Posterior cingulate gyrus (tissue), 11 donors: ENCODE measurements around the gene TMEM222.

Experiments used
- DNase-seq, 10 donors: peaks; one replicate each; pipeline versions ENCODE4 v3.0.0 to v3.0.0-alpha.2; 2020 to 2021; ENCODE audit warnings: mixed read lengths in 3 of 10
- intact Hi-C: fragments of 100-400 bp; cut with DNase I; formaldehyde crosslinking; loops from one replicate; pipeline ENCODE4 v1.15.1; 2023

TMEM222 gene

GRCh38 chr1:27302612-27303011 lies 19.4 kb upstream of the TMEM222 start:
- intact Hi-C loops: no loop called here
- peak in 1 of 10 donors; percentile 24 for DNase-seq

- DNase-seq: peak in 1 of 10 donors; percentile 58
- intact Hi-C loops: no loop called here
These were observed 18.5 kb upstream of the TMEM222 start for GRCh38 chr1:27303509-27303908.

GRCh38 chr1:27306071-27306470 lies 15.9 kb upstream of the TMEM222 start:
- intact Hi-C loops: no loop called here
- DNase-seq: peak in 1 of 10 donors; percentile 64

GRCh38 chr1:27306892-27307761 lies 14.8 kb upstream of the TMEM222 start:
- peak in 1 of 10 donors; percentile 50 for DNase-seq
- intact Hi-C loops: no loop called here

- intact Hi-C loops: no loop called here
- peak in 1 of 10 donors; percentile 57 for DNase-seq
These were observed 13.9 kb upstream of the TMEM222 start for GRCh38 chr1:27307874-27308598.

GRCh38 chr1:27314169-27314568 lies 7.8 kb upstream of the TMEM222 start:
- intact Hi-C loops: no loop called here
- peak in 1 of 10 donors; percentile 2 for DNase-seq

GRCh38 chr1:27314737-27315136 lies 7.2 kb upstream of the TMEM222 start:
- DNase-seq: peak in 1 of 10 donors; percentile 16
- intact Hi-C loops: no loop called here

GRCh38 chr1:27316860-27317259 lies 5.1 kb upstream of the TMEM222 start:
- DNase-seq: no peak
- intact Hi-C loops: no loop called here

GRCh38 chr1:27318136-27318535 lies 3.8 kb upstream of the TMEM222 start:
- intact Hi-C loops: no loop called here
- peak in 1 of 10 donors; percentile 5 for DNase-seq

GRCh38 chr1:27318596-27318995 lies 3.4 kb upstream of the TMEM222 start:
- peak in 1 of 10 donors; percentile 17 for DNase-seq
- intact Hi-C loops: no loop called here

GRCh38 chr1:27322569-27323240 lies 742 bp downstream of the TMEM222 start:
- intact Hi-C loops: loop anchor here (2.0 kb wide), 1 partner anchor 88 kb away; the partner anchor contains the start of gene WDTC1
- DNase-seq: peak in 2 of 10 donors; percentile 9 to 43

GRCh38 chr1:27325286-27325685 lies 3.3 kb downstream of the TMEM222 start:
- intact Hi-C loops: no loop called here
- peak in 3 of 10 donors; percentile 3 to 45 (median 40) for DNase-seq

- intact Hi-C loops: no loop called here
- peak in 1 of 10 donors; percentile 5 for DNase-seq
These were observed 6.0 kb downstream of the TMEM222 start for GRCh38 chr1:27327964-27328363.

- intact Hi-C loops: loop anchor here (10.0 kb wide), 1 partner anchor 54 kb away; the partner anchor contains the start of gene CD164L2
- DNase-seq: peak in 1 of 10 donors; percentile 48
These were observed 8.8 kb downstream of the TMEM222 start for GRCh38 chr1:27330786-27331185.

- peak in 1 of 10 donors; percentile 40 for DNase-seq
- intact Hi-C loops: loop anchor here (10.0 kb wide), 1 partner anchor 53 kb away; the partner anchor contains the start of gene CD164L2
These were observed 9.5 kb downstream of the TMEM222 start for GRCh38 chr1:27331426-27331825.

- intact Hi-C loops: loop anchor here (10.0 kb wide), 1 partner anchor 53 kb away; the partner anchor contains the start of gene CD164L2
- DNase-seq: peak in 1 of 10 donors; percentile 47
These were observed 10.0 kb downstream of the TMEM222 start for GRCh38 chr1:27331922-27332321.

GRCh38 chr1:27332536-27333281 lies 10.7 kb downstream of the TMEM222 start:
- intact Hi-C loops: loop anchor here (10.0 kb wide), 1 partner anchor 52 kb away; the partner anchor contains the start of gene CD164L2
- DNase-seq: peak in 7 of 10 donors; percentile 33 to 93 (median 59)

- intact Hi-C loops: loop anchor here (10.0 kb wide), 1 partner anchor 51 kb away; the partner anchor contains the start of gene CD164L2
- DNase-seq: peak in 1 of 10 donors; percentile 54
These were observed 11.8 kb downstream of the TMEM222 start for GRCh38 chr1:27333717-27334279.
